ENCODE results near the gene PODNL1. TPM values are rescaled to one million over a fixed set of nuclear protein-coding genes. Genes with fewer than 3 reads are reported as not detected.

Gene PODNL1
- total RNA-seq, 1 experiment from 2014 or later: not detected

- H3K27me3 Mint-ChIP-seq (ENCODE audit: insufficient read depth, unreplicated experiment): no peaks in the 10 kb centered on the region
- intact Hi-C loops (cut with micrococcal nuclease; ENCODE audit: unreplicated experiment): no loop called here
- Histone ChIP-seq H3K27me3 (replicated peaks; ENCODE audit: control insufficient read depth, insufficient read depth, low read length) (no peaks in the 10 kb centered on the region), H3K9me3 (no peaks in the 10 kb centered on the region), H3K36me3 (ENCODE audit: control insufficient read depth, insufficient read depth, low read length) (no peaks in the 10 kb centered on the region), H3K4me1 (peaks cover 13% of the 10 kb centered on the region), H3K4me3 (ENCODE audit: low read depth, low read length) (no peak overlapping the region)
- no peak for TF ChIP-seq CTCF (IDR thresholded peaks at IDR 0.05; ENCODE audit: insufficient read depth in 1 of 2, low read depth in 1 of 2, low read length in 1 of 2, severe bottlenecking in 1 of 2, unreplicated experiment in 1 of 2)
- ChIA-PET CTCF (no interaction called here), POLR2A (no interaction called here)
- no TSS peak for BruUV-seq (replicated peaks)
- peaks cover 7% of the 10 kb centered on the region for H3K4me1 Mint-ChIP-seq (ENCODE audit: low read depth, unreplicated experiment)
- H3K9me3 Mint-ChIP-seq (ENCODE audit: unreplicated experiment): no peaks in the 10 kb centered on the region
- peaks cover 6% of the 10 kb centered on the region for H3K36me3 Mint-ChIP-seq (ENCODE audit: insufficient read depth, unreplicated experiment)
- no peak overlapping the region for H3K4me3 Mint-ChIP-seq (ENCODE audit: unreplicated experiment)
- no peak overlapping the region for H3K27ac Mint-ChIP-seq (ENCODE audit: unreplicated experiment)
- no peak for DNase-seq
These were observed 53.3 kb downstream of the PODNL1 start for GRCh38 chr19:13884726-13885591.

GRCh38 chr19:13883516-13884064 lies 54.6 kb downstream of the PODNL1 start:
- no TSS peak for BruUV-seq (replicated peaks)
- POLR2A ChIA-PET: no interaction called here
- no peaks in the 10 kb centered on the region for H3K27me3 ChIP-seq (replicated peaks; ENCODE audit: control insufficient read depth, insufficient read depth, low read length)
- CTCF ChIA-PET: interaction anchor here (1.3 kb wide), 1 partner anchor 148 kb away, joined by 3 read pairs; the partner anchor contains the start of gene IL27RA
- Mint-ChIP-seq H3K27me3 (ENCODE audit: insufficient read depth, unreplicated experiment) (no peaks in the 10 kb centered on the region), H3K4me3 (ENCODE audit: unreplicated experiment) (no peak overlapping the region), H3K36me3 (ENCODE audit: insufficient read depth, unreplicated experiment) (peaks cover 6% of the 10 kb centered on the region), H3K27ac (ENCODE audit: unreplicated experiment) (no peak overlapping the region), H3K9me3 (ENCODE audit: unreplicated experiment) (no peaks in the 10 kb centered on the region), H3K4me1 (ENCODE audit: low read depth, unreplicated experiment) (peaks cover 7% of the 10 kb centered on the region)
- DNase-seq: no peak
- intact Hi-C loops (cut with micrococcal nuclease; ENCODE audit: unreplicated experiment): no loop called here
- H3K9me3 ChIP-seq: no peaks in the 10 kb centered on the region
- no peaks in the 10 kb centered on the region for H3K36me3 ChIP-seq (ENCODE audit: control insufficient read depth, insufficient read depth, low read length)
- TF ChIP-seq CTCF (IDR thresholded peaks at IDR 0.05; ENCODE audit: insufficient read depth in 1 of 2, low read depth in 1 of 2, low read length in 1 of 2, severe bottlenecking in 1 of 2, unreplicated experiment in 1 of 2): peak in 1 of 2 experiments; percentile 16
- no peak overlapping the region for H3K4me3 ChIP-seq (ENCODE audit: low read depth, low read length)
- peaks cover 13% of the 10 kb centered on the region for H3K4me1 ChIP-seq

- no TSS peak for BruUV-seq (replicated peaks)
- Mint-ChIP-seq H3K27me3 (ENCODE audit: insufficient read depth, unreplicated experiment) (no peaks in the 10 kb centered on the region), H3K27ac (ENCODE audit: unreplicated experiment) (no peak overlapping the region), H3K4me3 (ENCODE audit: unreplicated experiment) (no peak overlapping the region), H3K4me1 (ENCODE audit: low read depth, unreplicated experiment) (peaks cover 7% of the 10 kb centered on the region), H3K36me3 (ENCODE audit: insufficient read depth, unreplicated experiment) (peaks cover 6% of the 10 kb centered on the region), H3K9me3 (ENCODE audit: unreplicated experiment) (no peaks in the 10 kb centered on the region)
- no peaks in the 10 kb centered on the region for H3K9me3 ChIP-seq
- no peaks in the 10 kb centered on the region for H3K36me3 ChIP-seq (ENCODE audit: control insufficient read depth, insufficient read depth, low read length)
- CTCF ChIA-PET: interaction anchor here (1.3 kb wide), 1 partner anchor 148 kb away, joined by 3 read pairs; the partner anchor contains the start of gene IL27RA
- H3K4me1 ChIP-seq: peaks cover 13% of the 10 kb centered on the region
- DNase-seq: no peak
- no peak overlapping the region for H3K4me3 ChIP-seq (ENCODE audit: low read depth, low read length)
- no peak for TF ChIP-seq CTCF (IDR thresholded peaks at IDR 0.05; ENCODE audit: insufficient read depth in 1 of 2, low read depth in 1 of 2, low read length in 1 of 2, severe bottlenecking in 1 of 2, unreplicated experiment in 1 of 2)
- H3K27me3 ChIP-seq (replicated peaks; ENCODE audit: control insufficient read depth, insufficient read depth, low read length): no peaks in the 10 kb centered on the region
- POLR2A ChIA-PET: no interaction called here
- intact Hi-C loops (cut with micrococcal nuclease; ENCODE audit: unreplicated experiment): no loop called here
These were observed 55.4 kb downstream of the PODNL1 start for GRCh38 chr19:13882836-13883235.

Data from Caco-2 (cell line).